MCF 10A (cell line): ENCODE data around the gene CTBP2. TPM values are rescaled to one million over a fixed set of nuclear protein-coding genes. Genes with fewer than 3 reads are reported as not detected.
"Not testable (repeated sequence)": the region's sequence is repeated elsewhere in the genome, so short reads cannot be mapped to it uniquely, and the experiment has no call there.

Experiments used
- BruUV-seq: library from RNA; stranded (reverse); fragments of 400-500 nt; replicated peaks from 2 replicates; lab custom pipeline; 2021; lab: Mats Ljungman, UMichigan
- CTCF ChIA-PET: fragments of 300-600 bp; sonication (Branson Sonifier 250); formaldehyde crosslinking; extraction: SDS; loops from one replicate; lab custom pipeline; 2021; ENCODE audit warnings: antibody characterized with exemption, inconsistent platforms; lab: Yijun Ruan, JAX
- POLR2A ChIA-PET: fragments of 300-600, 350-650 bp; sonication (Branson Sonifier 250); formaldehyde crosslinking; extraction: SDS; loops from one replicate; lab custom pipeline; 2020; ENCODE audit warnings: antibody characterized with exemption, inconsistent platforms; lab: Yijun Ruan, JAX
- DNase-seq: peaks from one replicate; pipeline ENCODE4 v3.0.0-alpha.2; 2018; ENCODE audit not compliant: unreplicated experiment
- H3K27ac Mint-ChIP-seq: one replicate; pipeline ENCODE4 v1.8.0; 2022; ENCODE audit warnings: mild to moderate bottlenecking, low read depth, mixed read lengths; ENCODE audit not compliant: unreplicated experiment
- H3K27me3 Mint-ChIP-seq: one replicate; pipeline ENCODE4 v1.8.0; 2022; ENCODE audit warnings: mixed read lengths; ENCODE audit not compliant: insufficient read depth, unreplicated experiment
- H3K36me3 Mint-ChIP-seq: one replicate; pipeline ENCODE4 v1.8.0; 2022; ENCODE audit warnings: mild to moderate bottlenecking, moderate library complexity, mixed read lengths; ENCODE audit not compliant: insufficient read depth, unreplicated experiment
- H3K4me1 Mint-ChIP-seq: one replicate; pipeline ENCODE4 v1.8.0; 2022; ENCODE audit warnings: mixed read lengths; ENCODE audit not compliant: insufficient read depth, unreplicated experiment
- H3K4me3 Mint-ChIP-seq: one replicate; pipeline ENCODE4 v1.8.0; 2022; ENCODE audit warnings: mild to moderate bottlenecking, moderate library complexity, mixed read lengths; ENCODE audit not compliant: unreplicated experiment
- H3K9me3 Mint-ChIP-seq: one replicate; pipeline ENCODE4 v1.8.0; 2022; ENCODE audit warnings: mixed read lengths; ENCODE audit not compliant: unreplicated experiment
- CTCF ChIP-seq: fragments of 200-600 bp; IDR thresholded peaks from one replicate; pipeline ENCODE4 v1.8.0; 2022; ENCODE audit warnings: antibody characterized with exemption, mild to moderate bottlenecking; ENCODE audit not compliant: unreplicated experiment
- intact Hi-C: fragments of 100-400 bp; cut with micrococcal nuclease; formaldehyde crosslinking; loops from 2 replicates; pipeline ENCODE4 v1.14.1; 2022
- total RNA-seq: library from RNA; stranded (reverse); gene quantifications from 2 replicates; pipeline ENCODE4 v1.2.3, GENCODE V29; 2022

The CTBP2 gene
- total RNA-seq, 1 experiment from 2014 or later = 152 TPM

- no TSS peak for BruUV-seq
- H3K4me3 Mint-ChIP-seq = peak overlapping the region; percentile 82
- POLR2A ChIA-PET = interaction anchor here (0.6 to 7.8 kb wide), 12 partner anchors 7 to 254 kb away, joined by 3 to 165 read pairs (median 7); no protein-coding TSS in a partner anchor
- H3K9me3 Mint-ChIP-seq = no peaks in the 10 kb centered on the region
- no peaks in the 10 kb centered on the region for H3K27me3 Mint-ChIP-seq
- DNase-seq = peak; percentile 54
- CTCF ChIA-PET = interaction anchor here (0.6 to 3.6 kb wide), 8 partner anchors 29 to 237 kb away, joined by 3 to 23 read pairs (median 4); no protein-coding TSS in a partner anchor
- peak overlapping the region; percentile 92 for H3K27ac Mint-ChIP-seq
- intact Hi-C loops = no loop called here
- peaks cover 11% of the 10 kb centered on the region for H3K36me3 Mint-ChIP-seq
- no peak for TF ChIP-seq CTCF
- peaks cover 76% of the 10 kb centered on the region for H3K4me1 Mint-ChIP-seq
Measured at GRCh38 chr10:125152450-125153368, 7.7 kb downstream of the CTBP2 start.

DNA sequence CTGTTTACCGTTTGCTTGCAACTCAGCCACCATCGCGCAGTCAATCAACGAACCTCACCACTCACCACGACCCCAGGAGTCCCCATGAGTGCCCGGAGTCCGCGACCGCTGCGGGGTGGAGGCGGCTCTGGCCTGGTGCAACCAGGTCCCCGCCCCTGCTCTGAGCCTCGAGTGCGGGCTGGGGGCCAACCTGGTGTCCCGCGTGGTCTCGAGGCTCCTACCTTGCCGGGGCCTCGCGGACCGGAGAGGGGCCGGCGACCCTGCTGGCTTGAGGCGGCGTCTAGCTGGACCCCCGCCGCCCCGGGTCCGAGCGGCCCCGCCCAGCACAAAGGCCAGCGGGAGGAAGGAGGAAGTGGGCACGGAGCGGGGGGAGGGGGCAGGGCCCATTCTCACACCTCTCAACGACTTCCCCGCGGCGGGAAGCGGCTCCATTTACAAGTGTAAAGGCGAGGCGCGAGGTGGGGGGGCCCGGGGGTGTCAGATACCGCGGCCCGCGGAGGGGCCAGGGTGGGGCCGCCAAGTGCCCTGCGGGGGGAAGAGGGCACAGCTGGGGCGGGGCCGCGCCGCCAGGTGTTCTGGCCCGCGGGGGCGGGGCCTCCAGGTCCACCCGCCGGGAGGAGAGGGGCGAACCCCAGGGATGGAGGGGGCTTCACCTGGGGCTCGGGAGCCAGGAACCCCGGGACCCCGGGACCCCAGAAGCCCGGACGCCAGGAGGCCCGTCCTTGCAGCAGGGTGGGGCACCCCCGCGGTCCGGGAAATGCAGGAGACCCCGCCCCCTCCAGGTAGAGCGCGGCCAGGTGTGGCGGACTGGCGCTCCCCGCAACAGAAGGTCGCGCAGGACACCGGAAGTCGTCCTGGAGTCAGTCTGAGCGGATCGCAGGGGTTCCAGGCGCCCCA, 8.6 kb downstream of the CTBP2 start:
- Mint-ChIP-seq H3K4me1 (peaks cover 78% of the 10 kb centered on the region), H3K27ac (peak overlapping the region; percentile 92), H3K36me3 (peaks cover 13% of the 10 kb centered on the region), H3K9me3 (no peaks in the 10 kb centered on the region), H3K4me3 (peak overlapping the region; percentile 82), H3K27me3 (no peaks in the 10 kb centered on the region)
- TF ChIP-seq CTCF = no peak
- intact Hi-C loops = no loop called here
- BruUV-seq = no TSS peak
- DNase-seq = no peak
- ChIA-PET CTCF (interaction anchor here (0.6 to 3.6 kb wide), 2 partner anchors 86 to 104 kb away, joined by 3 to 23 read pairs; no protein-coding TSS in a partner anchor), POLR2A (interaction anchor here (0.6 to 7.8 kb wide), 3 partner anchors 26 to 1724 kb away, joined by 3 to 165 read pairs (median 9); no protein-coding TSS in a partner anchor)

DNA sequence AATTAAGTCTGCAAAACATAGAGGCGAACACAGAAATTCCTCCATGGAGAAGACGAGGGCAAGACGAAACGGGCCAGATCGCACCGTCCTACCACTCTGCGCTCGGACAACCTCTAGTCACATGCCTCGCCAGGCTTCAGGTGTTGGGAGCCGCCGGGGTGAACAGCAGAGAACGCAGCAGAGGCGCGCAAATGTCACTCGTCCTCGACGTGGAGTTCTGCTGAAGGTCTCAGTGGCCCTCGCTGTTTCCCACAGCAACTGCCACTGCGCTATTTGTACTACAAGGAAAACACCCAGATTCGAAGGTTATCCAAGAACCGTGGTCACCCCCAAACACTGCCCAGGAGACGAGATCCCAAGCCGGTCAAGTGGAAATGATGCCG, 9.2 kb downstream of the CTBP2 start:
- TF ChIP-seq CTCF = no peak
- Mint-ChIP-seq H3K36me3 (peaks cover 13% of the 10 kb centered on the region), H3K9me3 (no peaks in the 10 kb centered on the region), H3K4me1 (peaks cover 83% of the 10 kb centered on the region), H3K27me3 (no peaks in the 10 kb centered on the region), H3K4me3 (peak overlapping the region; percentile 6), H3K27ac (no peak overlapping the region)
- no TSS peak for BruUV-seq
- ChIA-PET POLR2A (no interaction called here), CTCF (interaction anchor here (0.6 kb wide), 1 partner anchor 86 kb away, joined by 3 read pairs; no protein-coding TSS in a partner anchor)
- intact Hi-C loops = no loop called here
- no peak for DNase-seq

GRCh38 chr10:125150376-125151083, 9.8 kb downstream of the CTBP2 start:
- peak overlapping the region; percentile 30 for H3K4me3 Mint-ChIP-seq
- not testable (repeated sequence) for H3K27me3 Mint-ChIP-seq, H3K9me3 Mint-ChIP-seq

More at GRCh38 chr10:125150376-125151083, 9.8 kb downstream of the CTBP2 start:
- POLR2A ChIA-PET, BruUV-seq, intact Hi-C loops, DNase-seq: not testable (repeated sequence)
- Mint-ChIP-seq H3K27ac (peak overlapping the region; percentile 96), H3K36me3 (peaks cover 13% of the 10 kb centered on the region), H3K4me1 (peaks cover 76% of the 10 kb centered on the region)
- CTCF ChIA-PET = interaction anchor here (0.6 to 1.2 kb wide), 4 partner anchors 27 to 784 kb away, joined by 3 read pairs; no protein-coding TSS in a partner anchor
